Measurements from ENCODE around the gene TIMD4.

The TIMD4 gene

DNA sequence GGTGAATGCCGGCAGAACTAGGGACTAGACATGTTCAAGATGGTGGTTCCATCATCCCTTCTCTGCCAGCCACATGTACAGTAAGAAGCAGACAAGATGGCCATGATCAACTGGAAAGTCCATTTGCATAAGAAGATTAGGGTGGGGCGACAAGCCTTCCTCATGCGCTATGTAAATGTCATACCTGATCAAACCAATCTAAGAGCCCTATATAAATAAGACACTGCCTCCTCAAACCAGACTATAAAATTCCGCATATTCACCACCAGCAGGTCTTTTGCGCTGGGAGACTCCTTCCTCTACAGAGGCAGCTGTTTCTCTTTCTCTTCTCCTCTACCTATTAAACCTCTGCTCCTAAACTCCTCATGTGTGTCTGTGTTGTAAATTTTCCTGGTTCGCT lies 53.8 kb downstream of the TIMD4 start:
- no peak for DNase-seq (ENCODE audit: low spot score)
- TF ChIP-seq CTCF (IDR thresholded peaks at IDR 0.05; ENCODE audit: extremely low read depth, missing control alignments), result no peak

GRCh38 chr5:156907667-156908066 lies 55.4 kb downstream of the TIMD4 start:
- no peak for TF ChIP-seq CTCF (IDR thresholded peaks at IDR 0.05; ENCODE audit: extremely low read depth, missing control alignments)

DNA sequence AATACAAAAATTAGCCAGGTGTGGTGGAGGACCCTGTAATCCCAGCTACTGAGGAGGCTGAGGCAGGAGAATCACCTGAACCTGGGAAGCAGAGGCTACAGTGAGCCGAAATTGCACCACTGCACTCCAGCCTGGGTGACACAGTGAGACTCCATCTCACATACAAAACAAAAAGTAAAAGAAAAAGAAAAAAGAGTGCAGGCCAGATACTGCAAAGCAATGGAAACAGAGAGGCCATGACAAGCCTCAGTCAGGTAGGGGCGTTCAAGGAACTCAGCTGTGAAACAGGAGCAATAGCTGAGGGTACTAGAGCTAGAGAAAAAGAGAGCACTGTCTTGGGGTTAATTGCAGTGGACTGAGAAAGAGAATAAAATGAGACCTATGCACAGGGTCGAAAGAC lies 56.2 kb downstream of the TIMD4 start:
- DNase-seq (ENCODE audit: low spot score), result no peak

More at GRCh38 chr5:156907667-156908066, 55.4 kb downstream of the TIMD4 start:
- DNase-seq (ENCODE audit: low spot score), result no peak

DNA sequence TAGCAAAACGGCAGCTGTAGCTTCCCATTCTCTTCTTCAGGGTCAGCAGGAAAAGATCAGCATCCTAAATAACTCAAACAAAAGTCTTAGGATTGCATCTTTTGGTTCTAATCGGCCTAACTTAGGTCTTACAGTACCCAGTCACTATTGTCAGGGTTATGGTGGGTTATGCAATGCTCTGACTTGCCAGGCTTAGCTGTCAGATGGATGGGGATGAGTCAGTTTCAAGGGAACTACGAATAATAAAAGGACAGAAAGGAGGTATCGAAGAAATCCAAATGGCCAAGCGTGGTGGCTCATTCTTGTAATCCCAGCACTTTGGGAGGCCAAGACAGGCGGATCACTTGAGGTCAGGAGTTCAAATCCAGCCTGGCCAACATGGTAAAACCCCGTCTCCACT lies 66.5 kb downstream of the TIMD4 start:
- DNase-seq (ENCODE audit: low spot score), result no peak
- no peak for TF ChIP-seq CTCF (IDR thresholded peaks at IDR 0.05; ENCODE audit: extremely low read depth, missing control alignments)

More for the DNA sequence above, 56.2 kb downstream of the TIMD4 start:
- TF ChIP-seq CTCF (IDR thresholded peaks at IDR 0.05; ENCODE audit: extremely low read depth, missing control alignments), result no peak

- no peak for DNase-seq (ENCODE audit: low spot score)
- no peak for TF ChIP-seq CTCF (IDR thresholded peaks at IDR 0.05; ENCODE audit: extremely low read depth, missing control alignments)
These were observed 69.5 kb downstream of the TIMD4 start for GRCh38 chr5:156893517-156893916.

DNA sequence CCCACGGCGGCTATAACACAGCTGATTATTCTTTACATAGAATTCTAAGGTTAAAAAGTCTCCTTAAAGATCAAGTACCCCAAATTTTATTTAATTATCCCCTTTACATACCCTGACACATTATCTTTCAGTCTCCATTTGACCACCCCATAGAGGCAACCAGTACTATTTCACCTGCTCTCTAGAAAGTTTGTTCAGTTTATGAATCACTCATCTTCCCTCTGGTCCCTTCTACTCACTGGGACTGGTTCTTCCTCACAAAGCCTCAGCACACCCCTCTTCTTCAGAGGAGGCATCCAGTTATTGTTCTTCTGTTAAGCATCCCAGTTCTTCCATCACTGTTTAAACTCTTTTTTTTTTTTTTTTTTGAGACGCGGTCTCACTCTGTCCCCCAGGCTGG lies 70.2 kb downstream of the TIMD4 start:
- TF ChIP-seq CTCF (IDR thresholded peaks at IDR 0.05; ENCODE audit: extremely low read depth, missing control alignments), result no peak
- no peak for DNase-seq (ENCODE audit: low spot score)

DNA sequence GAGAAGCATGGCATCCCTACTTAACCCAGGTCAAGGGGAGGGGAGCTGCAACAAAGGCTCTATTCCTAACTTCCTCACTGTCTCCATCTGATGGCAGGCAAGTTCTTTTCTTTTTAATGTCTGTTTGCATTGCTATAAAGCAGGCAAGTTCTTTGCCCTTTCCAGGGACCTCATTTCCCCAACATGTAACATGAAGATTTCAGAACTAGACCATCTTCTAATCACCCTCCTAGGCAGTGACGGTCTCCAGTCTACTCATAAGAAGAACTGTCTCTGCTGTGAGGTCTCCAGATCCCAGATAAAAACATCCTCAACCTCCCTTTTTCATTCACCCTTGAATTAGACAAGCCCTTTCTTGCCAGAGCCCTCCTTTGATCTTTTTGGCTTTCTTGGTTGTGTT lies 70.8 kb downstream of the TIMD4 start:
- peak; percentile 26 for DNase-seq (ENCODE audit: low spot score)
- no peak for TF ChIP-seq CTCF (IDR thresholded peaks at IDR 0.05; ENCODE audit: extremely low read depth, missing control alignments)

All from GM20000 (cell line).